WTC11 (cell line): ENCODE results near the gene CYP11A1.

ENCODE experiments used
- ATF2 ChIP-seq: sonication (generic); formaldehyde crosslinking; IDR thresholded peaks from 2 replicates; pipeline ENCODE4 v1.8.1; 2022; ENCODE audit warnings: low read depth, missing genetic modification reagents, borderline replicate concordance
- CTCF ChIP-seq: fragments of 200-600 bp; IDR thresholded peaks from 2 replicates; pipeline ENCODE4 v1.8.0; 2022; ENCODE audit warnings: antibody characterized with exemption
- E2F1 ChIP-seq: sonication (generic); formaldehyde crosslinking; IDR thresholded peaks from 2 replicates; pipeline ENCODE4 v1.8.0; 2022; ENCODE audit warnings: mild to moderate bottlenecking, missing genetic modification reagents
- HMGXB4 ChIP-seq: sonication (generic); formaldehyde crosslinking; IDR thresholded peaks from 2 replicates; pipeline ENCODE4 v1.8.1; 2023; ENCODE audit warnings: mild to moderate bottlenecking, moderate library complexity, missing genetic modification reagents
- TEAD4 ChIP-seq: sonication (generic); formaldehyde crosslinking; IDR thresholded peaks from 2 replicates; pipeline ENCODE4 v1.8.0; 2022; ENCODE audit warnings: mild to moderate bottlenecking, missing genetic modification reagents

GRCh38 chr15:74417225-74417624 lies 49.8 kb upstream of the CYP11A1 start:
- no peak for TF ChIP-seq CTCF
- no peak for TF ChIP-seq E2F1 (CRISPR knock-in tag)
- TF ChIP-seq HMGXB4 (CRISPR knock-in tag), result no peak
- TF ChIP-seq ATF2 (CRISPR knock-in tag), result no peak
- no peak for TF ChIP-seq TEAD4
